GM21447 (cell line): ENCODE measurements around the gene PTPN6.
A peak's percentile ranks its signal among the peaks of the same experiment; 100 is the strongest.
"Not testable (repeated sequence)": the region's sequence is repeated elsewhere in the genome, so short reads cannot be mapped to it uniquely, and the experiment has no call there.

Experiments
- ATAC-seq: cut with Tn5 transposase; IDR thresholded peaks from one replicate; pipeline ENCODE4 v1.9.1; 2021; ENCODE audit not compliant: unreplicated experiment

The PTPN6 gene

GRCh38 chr12:6950811-6951540, at the start of gene PTPN6:
TSS of gene PTPN6 (plus strand) at chr12:6951356. CDS start at chr12:6951513, 157 bp downstream.
- no peak for ATAC-seq

GRCh38 chr12:6902448-6902847, 48.7 kb upstream of the PTPN6 start:
- ATAC-seq: no peak

GRCh38 chr12:6903722-6904121, 47.4 kb upstream of the PTPN6 start:
- no peak for ATAC-seq

- ATAC-seq: peak; percentile 95
Observed at GRCh38 chr12:6904280-6905276, 46.6 kb upstream of the PTPN6 start, which contains the start of gene LRRC23. TSS of gene LRRC23 (plus strand) at chr12:6904822. CDS start at chr12:6905634, 812 bp downstream.

- ATAC-seq: no peak
Observed at GRCh38 chr12:6905414-6906040, 45.6 kb upstream of the PTPN6 start.

- not testable (repeated sequence) for ATAC-seq
Observed at GRCh38 chr12:6908141-6908540, 43.0 kb upstream of the PTPN6 start.

GRCh38 chr12:6909421-6910145, 41.6 kb upstream of the PTPN6 start:
- ATAC-seq: no peak

GRCh38 chr12:6912164-6912935, 38.8 kb upstream of the PTPN6 start:
- no peak for ATAC-seq

GRCh38 chr12:6914246-6914946, 36.8 kb upstream of the PTPN6 start, which contains the start of gene ENO2:
TSS of gene ENO2 (plus strand) at chr12:6914580. CDS start at chr12:6915833, 1,253 bp downstream.
- peak; percentile 74 for ATAC-seq

GRCh38 chr12:6914947-6915788, 36.0 kb upstream of the PTPN6 start:
- ATAC-seq: no peak

- no peak for ATAC-seq
Observed at GRCh38 chr12:6915789-6916285, 35.3 kb upstream of the PTPN6 start.

GRCh38 chr12:6916426-6917200, 34.5 kb upstream of the PTPN6 start:
- no peak for ATAC-seq

GRCh38 chr12:6917491-6918231, 33.5 kb upstream of the PTPN6 start:
- no peak for ATAC-seq

- no peak for ATAC-seq
Observed at GRCh38 chr12:6919588-6919987, 31.6 kb upstream of the PTPN6 start.

GRCh38 chr12:6921539-6921938, 29.6 kb upstream of the PTPN6 start:
- ATAC-seq: no peak
